ENCODE measurements around the gene TSHZ2.

The TSHZ2 gene

DNA sequence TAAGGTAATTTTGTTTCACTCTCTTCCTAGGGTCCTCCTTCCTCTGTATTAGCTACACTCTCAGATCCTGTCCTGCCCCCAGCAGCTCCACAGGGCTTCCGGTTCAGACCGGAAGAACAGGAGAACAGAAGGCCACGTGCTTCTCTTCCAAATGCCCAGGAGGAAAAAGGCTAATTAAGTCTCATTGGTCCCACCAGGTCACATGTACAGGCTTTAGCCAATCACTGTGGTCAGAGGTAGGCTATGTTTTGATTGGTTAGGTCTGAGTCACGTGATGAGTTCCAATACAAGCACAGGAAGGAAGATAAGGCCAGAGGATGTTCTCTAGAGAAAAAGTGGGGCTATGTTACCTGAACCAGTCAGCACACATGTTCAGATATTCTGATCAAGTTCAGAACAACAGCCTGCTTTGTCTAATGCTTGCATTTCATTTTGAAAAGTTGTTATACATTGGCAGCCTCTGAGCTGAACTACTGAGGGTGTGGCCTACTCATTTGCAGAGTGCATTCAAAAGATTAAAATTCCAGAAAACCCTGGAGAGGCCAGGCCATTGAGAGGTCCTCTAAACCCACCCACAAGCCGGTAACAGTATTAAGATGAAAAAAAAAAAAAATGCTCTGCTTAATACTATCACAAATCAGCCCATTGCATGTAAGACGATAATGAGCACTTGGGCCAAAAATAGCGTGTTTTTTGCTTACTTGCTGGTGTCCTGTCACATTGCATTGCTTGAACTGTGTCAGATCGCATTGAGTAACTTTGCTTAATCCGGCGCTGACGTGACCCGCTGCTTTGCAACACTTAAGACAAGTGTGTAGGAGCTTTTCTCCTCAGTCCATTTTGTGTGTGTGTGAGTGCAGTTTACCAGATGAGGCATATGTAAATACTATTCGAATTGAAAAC lies 170.3 kb downstream of the TSHZ2 start:
- Histone ChIP-seq H4K20me1 (ENCODE audit: insufficient read depth, low read length) (no peaks in the 10 kb centered on the region), H3K36me3 (ENCODE audit: insufficient read depth, low read length) (no peaks in the 10 kb centered on the region; the same call in 1 of the 2 replicates), H3K9me2 (ENCODE audit: low read depth, low read length) (no peaks in the 10 kb centered on the region), H3F3A (ENCODE audit: insufficient read depth, low read length) (no peaks in the 10 kb centered on the region), H3K9ac (ENCODE audit: low read length) (no peak overlapping the region), H3K9me3 (ENCODE audit: low read length) (no peaks in the 10 kb centered on the region), H3K79me2 (ENCODE audit: insufficient read depth, low read length) (no peaks in the 10 kb centered on the region), H3K4me2 (ENCODE audit: low read length) (no peak overlapping the region), H3K4me3 (ENCODE audit: low read depth, low read length, poor library complexity, severe bottlenecking) (no peak overlapping the region), H3K4me1 (ENCODE audit: insufficient read depth, low read length, severe bottlenecking) (peaks cover 15% of the 10 kb centered on the region), H3K27me3 (ENCODE audit: insufficient read depth, low read length) (no peaks in the 10 kb centered on the region), H2AFZ (ENCODE audit: low read length) (no peak overlapping the region), H3K27ac (ENCODE audit: low read depth, low read length, poor library complexity, severe bottlenecking) (no peak overlapping the region)
- TF ChIP-seq, protein P1, sequence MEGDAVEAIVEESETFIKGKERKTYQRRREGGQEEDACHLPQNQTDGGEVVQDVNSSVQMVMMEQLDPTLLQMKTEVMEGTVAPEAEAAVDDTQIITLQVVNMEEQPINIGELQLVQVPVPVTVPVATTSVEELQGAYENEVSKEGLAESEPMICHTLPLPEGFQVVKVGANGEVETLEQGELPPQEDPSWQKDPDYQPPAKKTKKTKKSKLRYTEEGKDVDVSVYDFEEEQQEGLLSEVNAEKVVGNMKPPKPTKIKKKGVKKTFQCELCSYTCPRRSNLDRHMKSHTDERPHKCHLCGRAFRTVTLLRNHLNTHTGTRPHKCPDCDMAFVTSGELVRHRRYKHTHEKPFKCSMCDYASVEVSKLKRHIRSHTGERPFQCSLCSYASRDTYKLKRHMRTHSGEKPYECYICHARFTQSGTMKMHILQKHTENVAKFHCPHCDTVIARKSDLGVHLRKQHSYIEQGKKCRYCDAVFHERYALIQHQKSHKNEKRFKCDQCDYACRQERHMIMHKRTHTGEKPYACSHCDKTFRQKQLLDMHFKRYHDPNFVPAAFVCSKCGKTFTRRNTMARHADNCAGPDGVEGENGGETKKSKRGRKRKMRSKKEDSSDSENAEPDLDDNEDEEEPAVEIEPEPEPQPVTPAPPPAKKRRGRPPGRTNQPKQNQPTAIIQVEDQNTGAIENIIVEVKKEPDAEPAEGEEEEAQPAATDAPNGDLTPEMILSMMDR (IDR thresholded peaks at IDR 0.05; ENCODE audit: low read length) = no peak
- no peak for TF ChIP-seq EZH2 (IDR thresholded peaks at IDR 0.05; ENCODE audit: borderline replicate concordance, low read length)

DNA sequence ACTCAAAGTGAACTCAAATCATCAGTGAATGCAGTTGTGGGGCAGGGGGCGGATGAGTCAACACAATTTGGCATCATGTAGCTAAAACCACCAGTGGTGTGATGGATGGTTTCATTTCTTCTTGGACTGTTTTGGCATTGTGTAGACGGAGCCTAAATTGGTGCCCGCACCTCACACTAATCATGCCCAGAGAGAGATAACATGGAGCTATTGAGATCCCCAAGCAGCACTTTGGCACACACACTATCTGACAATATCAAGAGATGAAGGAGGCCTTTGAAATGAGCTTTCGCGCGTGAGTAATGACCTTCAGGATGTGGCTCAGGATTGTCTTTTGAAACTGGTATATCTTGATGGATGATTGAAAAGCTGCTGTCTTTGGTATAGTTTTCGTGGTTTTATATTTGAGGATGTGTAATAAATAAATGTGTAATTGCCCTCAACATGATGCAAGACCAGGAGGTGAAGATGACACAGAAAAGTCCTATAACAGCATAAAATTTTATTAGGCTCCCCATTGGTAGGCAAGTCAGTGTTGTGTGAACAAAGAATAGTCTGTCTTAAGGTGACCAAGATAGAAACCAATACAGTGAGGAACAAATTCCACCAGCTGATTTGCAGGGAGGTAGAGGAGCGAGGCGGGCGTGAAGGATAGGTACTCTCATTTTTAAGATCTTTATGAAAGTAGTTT lies 174.2 kb downstream of the TSHZ2 start:
- Histone ChIP-seq H3K36me3 (ENCODE audit: insufficient read depth, low read length) (no peaks in the 10 kb centered on the region; the same call in 1 of the 2 replicates), H3F3A (ENCODE audit: insufficient read depth, low read length) (no peaks in the 10 kb centered on the region), H3K9me3 (ENCODE audit: low read length) (no peaks in the 10 kb centered on the region), H3K9me2 (ENCODE audit: low read depth, low read length) (no peaks in the 10 kb centered on the region), H4K20me1 (ENCODE audit: insufficient read depth, low read length) (no peaks in the 10 kb centered on the region), H3K79me2 (ENCODE audit: insufficient read depth, low read length) (no peaks in the 10 kb centered on the region), H2AFZ (ENCODE audit: low read length) (no peak overlapping the region), H3K27me3 (ENCODE audit: insufficient read depth, low read length) (no peaks in the 10 kb centered on the region), H3K4me1 (ENCODE audit: insufficient read depth, low read length, severe bottlenecking) (no peaks in the 10 kb centered on the region), H3K4me2 (ENCODE audit: low read length) (no peak overlapping the region), H3K9ac (ENCODE audit: low read length) (no peak overlapping the region), H3K27ac (ENCODE audit: low read depth, low read length, poor library complexity, severe bottlenecking) (no peak overlapping the region), H3K4me3 (ENCODE audit: low read depth, low read length, poor library complexity, severe bottlenecking) (no peak overlapping the region)
- TF ChIP-seq EZH2 (IDR thresholded peaks at IDR 0.05; ENCODE audit: borderline replicate concordance, low read length) = no peak
- TF ChIP-seq, protein P1 (IDR thresholded peaks at IDR 0.05; ENCODE audit: low read length) = no peak

DNA sequence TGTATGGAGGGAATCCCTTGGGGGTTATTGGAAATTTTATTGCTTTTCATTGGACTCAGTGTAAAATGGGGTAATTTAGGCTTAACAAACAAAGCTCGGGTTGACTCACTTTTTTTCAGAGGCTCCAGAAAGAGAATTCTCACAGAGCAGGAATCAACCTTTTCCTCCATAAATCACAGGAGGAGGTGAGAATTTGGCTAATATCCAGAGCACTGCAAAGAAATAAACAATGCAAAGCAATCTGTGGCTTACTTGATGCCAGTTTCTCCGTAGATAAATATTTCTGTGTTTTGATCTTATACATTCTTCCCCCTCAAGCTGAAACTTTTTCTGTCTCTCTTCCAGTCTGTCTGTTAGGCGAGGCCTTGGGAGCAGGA lies 176.6 kb downstream of the TSHZ2 start:
- Histone ChIP-seq H3K4me3 (ENCODE audit: low read depth, low read length, poor library complexity, severe bottlenecking) (no peak overlapping the region), H3K27me3 (ENCODE audit: insufficient read depth, low read length) (no peaks in the 10 kb centered on the region), H3K9ac (ENCODE audit: low read length) (no peak overlapping the region), H3K79me2 (ENCODE audit: insufficient read depth, low read length) (no peaks in the 10 kb centered on the region), H2AFZ (ENCODE audit: low read length) (no peak overlapping the region), H3K9me3 (ENCODE audit: low read length) (no peaks in the 10 kb centered on the region), H3K4me1 (ENCODE audit: insufficient read depth, low read length, severe bottlenecking) (no peaks in the 10 kb centered on the region), H3K36me3 (ENCODE audit: insufficient read depth, low read length) (no peaks in the 10 kb centered on the region), H3K4me2 (ENCODE audit: low read length) (no peak overlapping the region), H3K27ac (ENCODE audit: low read depth, low read length, poor library complexity, severe bottlenecking) (no peak overlapping the region), H4K20me1 (ENCODE audit: insufficient read depth, low read length) (no peaks in the 10 kb centered on the region), H3F3A (ENCODE audit: insufficient read depth, low read length) (no peaks in the 10 kb centered on the region), H3K9me2 (ENCODE audit: low read depth, low read length) (no peaks in the 10 kb centered on the region)
- no peak for TF ChIP-seq EZH2 (IDR thresholded peaks at IDR 0.05; ENCODE audit: borderline replicate concordance, low read length)

Measured in OCI-LY1 (cell line).